DOHH2 (cell line): ENCODE measurements around the gene NDUFS3.

Experiments
- H3F3A ChIP-seq: fragments of 200-600 bp; sonication (generic), shearing (Covaris generic); 2 replicates; pipeline ENCODE4 v1.6.0; 2016; ENCODE audit warnings: antibody characterized with exemption, mild to moderate bottlenecking; ENCODE audit not compliant: control insufficient read depth, insufficient read depth
- H3K27ac ChIP-seq: fragments of 200-600 bp; sonication (generic); 2 replicates; pipeline ENCODE4 v1.5.1; 2014; ENCODE audit warnings: low read depth, mild to moderate bottlenecking, low read length, moderate library complexity
- H3K27me3 ChIP-seq: fragments of 200-600 bp; sonication (generic); 2 replicates; pipeline ENCODE4 v1.6.1; 2014; ENCODE audit warnings: mild to moderate bottlenecking, low read length, mixed read lengths; ENCODE audit not compliant: control insufficient read depth
- H3K36me3 ChIP-seq: fragments of 200-600 bp; sonication (generic); 2 replicates; pipeline ENCODE4 v1.6.1; 2014; ENCODE audit warnings: mild to moderate bottlenecking, low read length, moderate library complexity, mixed read lengths; ENCODE audit not compliant: control insufficient read depth
- H3K4me1 ChIP-seq: fragments of 200-600 bp; sonication (generic); 2 replicates; pipeline ENCODE4 v1.6.1; 2014; ENCODE audit warnings: mild to moderate bottlenecking, low read length, mixed read lengths; ENCODE audit not compliant: control insufficient read depth
- H3K4me2 ChIP-seq: fragments of 200-600 bp; sonication (generic); 2 replicates; pipeline ENCODE4 v1.6.0; 2014; ENCODE audit warnings: mild to moderate bottlenecking, low read length, moderate library complexity
- H3K4me3 ChIP-seq: fragments of 200-600 bp; sonication (generic); 2 replicates; pipeline ENCODE4 v1.5.1; 2014; ENCODE audit warnings: mild to moderate bottlenecking, low read length, mixed read lengths
- H3K79me2 ChIP-seq: fragments of 200-600 bp; sonication (generic); 2 replicates; pipeline ENCODE4 v1.6.1; 2014; ENCODE audit warnings: mild to moderate bottlenecking, low read length, mixed read lengths; ENCODE audit not compliant: control insufficient read depth
- H3K9me2 ChIP-seq: fragments of 200-600 bp; sonication (generic); replicated peaks from 2 replicates; pipeline ENCODE4 v1.6.1; 2014; ENCODE audit warnings: mild to moderate bottlenecking, low read length, mixed read lengths; ENCODE audit not compliant: control insufficient read depth
- H3K9me3 ChIP-seq: fragments of 200-600 bp; sonication (generic); 2 replicates; pipeline ENCODE4 v1.6.1; 2014; ENCODE audit warnings: antibody characterized with exemption, low read length, mixed read lengths; ENCODE audit not compliant: control insufficient read depth, insufficient read depth
- H4K20me1 ChIP-seq: fragments of 200-600 bp; sonication (generic); 2 replicates; pipeline ENCODE4 v1.6.0; 2014; ENCODE audit warnings: low read depth, mild to moderate bottlenecking, antibody characterized with exemption, low read length, moderate library complexity; ENCODE audit not compliant: control insufficient read depth, insufficient read depth
- CTCF ChIP-seq: fragments of 200-600 bp; sonication (generic); IDR thresholded peaks from one replicate; pipeline ENCODE4 v1.5.1; 2014; ENCODE audit warnings: antibody characterized with exemption, mild to moderate bottlenecking, low read depth, low read length; ENCODE audit not compliant: poor library complexity, severe bottlenecking
- EZH2phosphoT487 ChIP-seq: fragments of 200-600 bp; sonication (generic); IDR thresholded peaks from 2 replicates; pipeline ENCODE4 v1.6.1; 2017; ENCODE audit warnings: borderline replicate concordance, mild to moderate bottlenecking, antibody characterized with exemption, low read length, moderate library complexity, mixed read lengths

The NDUFS3 gene

GRCh38 chr11:47536915-47537314 is 42.0 kb upstream of the NDUFS3 start:
- Histone ChIP-seq H3K27ac (no peak overlapping the region), H3K9me2 (no peaks in the 10 kb centered on the region), H3K36me3 (peaks cover 37% of the 10 kb centered on the region), H3K4me2 (no peak overlapping the region), H3K4me3 (no peak overlapping the region), H3K79me2 (peaks cover 100% of the 10 kb centered on the region), H3K27me3 (no peaks in the 10 kb centered on the region), H4K20me1 (peaks cover 24% of the 10 kb centered on the region), H3F3A (peaks cover 4% of the 10 kb centered on the region), H3K9me3 (no peaks in the 10 kb centered on the region), H3K4me1 (peaks cover 47% of the 10 kb centered on the region)
- TF ChIP-seq EZH2phosphoT487 = no peak
- TF ChIP-seq CTCF = no peak

- Histone ChIP-seq H4K20me1 (peaks cover 24% of the 10 kb centered on the region; the same call in 1 of the 2 replicates), H3K9me2 (no peaks in the 10 kb centered on the region), H3K4me3 (no peak overlapping the region), H3K27me3 (no peaks in the 10 kb centered on the region), H3F3A (no peaks in the 10 kb centered on the region; the same call in 1 of the 2 replicates), H3K4me1 (peaks cover 59% of the 10 kb centered on the region), H3K79me2 (peaks cover 100% of the 10 kb centered on the region), H3K36me3 (peaks cover 36% of the 10 kb centered on the region), H3K27ac (no peak overlapping the region), H3K4me2 (no peak overlapping the region), H3K9me3 (no peaks in the 10 kb centered on the region)
- TF ChIP-seq EZH2phosphoT487 = no peak
- TF ChIP-seq CTCF = no peak
Observed at GRCh38 chr11:47538741-47539565, 39.9 kb upstream of the NDUFS3 start.

- no peak for TF ChIP-seq CTCF
- no peak for TF ChIP-seq EZH2phosphoT487
- no peak overlapping the region for H3K4me3 ChIP-seq
Observed at GRCh38 chr11:47539681-47540039, 39.2 kb upstream of the NDUFS3 start.

More at GRCh38 chr11:47539681-47540039, 39.2 kb upstream of the NDUFS3 start:
- no peak overlapping the region for H3K4me2 ChIP-seq
- peaks cover 40% of the 10 kb centered on the region for H3K36me3 ChIP-seq
- H3F3A ChIP-seq = no peaks in the 10 kb centered on the region; the same call in 1 of the 2 replicates
- H3K27ac ChIP-seq = no peak overlapping the region
- no peaks in the 10 kb centered on the region for H3K27me3 ChIP-seq
- no peaks in the 10 kb centered on the region for H3K9me3 ChIP-seq
- H3K9me2 ChIP-seq = no peaks in the 10 kb centered on the region
- peaks cover 100% of the 10 kb centered on the region for H3K79me2 ChIP-seq
- peaks cover 57% of the 10 kb centered on the region for H3K4me1 ChIP-seq
- H4K20me1 ChIP-seq = peaks cover 30% of the 10 kb centered on the region
